Thoracic aorta (tissue), 2 donors: ENCODE data around the gene ATP5MC2. TPM values are rescaled to one million over a fixed set of nuclear protein-coding genes. Genes with fewer than 3 reads are reported as not detected.

ENCODE experiments used
- ATAC-seq: fragments of 150-250 bp; one replicate; pipeline ENCODE4 v1.8.0; 2017; ENCODE audit warnings: low read depth; ENCODE audit not compliant: insufficient number of reproducible peaks, low FRiP score
- DNase-seq: peaks from one replicate; pipeline ENCODE4 v3.0.0-alpha.2; 2020; ENCODE audit warnings: low spot score
- H3K27ac ChIP-seq, 2 donors: fragments of 200-600 bp; sonication (generic); 1 replicate in 1 of 2; 2 replicates in 1 of 2; pipeline ENCODE4 v1.5.1; 2016; ENCODE audit warnings: mild to moderate bottlenecking in 2 of 2, moderate library complexity in 2 of 2
- H3K27me3 ChIP-seq: fragments of 200-600 bp; sonication (generic); replicated peaks from 2 replicates; pipeline ENCODE4 v1.6.0; 2016; ENCODE audit warnings: mild to moderate bottlenecking; ENCODE audit not compliant: insufficient read depth
- H3K36me3 ChIP-seq: fragments of 200-600 bp; sonication (generic); one replicate; pipeline ENCODE4 v1.5.1; 2016
- H3K4me1 ChIP-seq, 2 donors: fragments of 200-600 bp; sonication (generic); 1 replicate in 1 of 2; 2 replicates in 1 of 2; pipeline versions ENCODE4 v1.5.1 to v1.6.0; 2016; ENCODE audit warnings: low read depth in 2 of 2, mild to moderate bottlenecking in 1 of 2; ENCODE audit not compliant: control insufficient read depth in 1 of 2
- H3K4me3 ChIP-seq: fragments of 200-600 bp; sonication (generic); 2 replicates; pipeline ENCODE4 v1.5.1; 2016; ENCODE audit warnings: mild to moderate bottlenecking
- H3K9me3 ChIP-seq: fragments of 200-600 bp; sonication (generic); 2 replicates; pipeline ENCODE4 v1.5.1; 2016
- CTCF ChIP-seq: fragments of 200-600 bp; sonication (generic); IDR thresholded peaks from one replicate; pipeline ENCODE4 v1.5.1; 2019; ENCODE audit warnings: antibody characterized with exemption
- total RNA-seq, 2 donors: library from RNA; depleted of rRNA; stranded (reverse); fragments of >200 nt; gene quantifications; one replicate each; pipeline versions ENCODE4 v1.1.0 to v1.2.3, GENCODE V29; 2016

Gene ATP5MC2
- total RNA-seq, 2 donors from 2014 or later = 168 to 175 TPM

DNA sequence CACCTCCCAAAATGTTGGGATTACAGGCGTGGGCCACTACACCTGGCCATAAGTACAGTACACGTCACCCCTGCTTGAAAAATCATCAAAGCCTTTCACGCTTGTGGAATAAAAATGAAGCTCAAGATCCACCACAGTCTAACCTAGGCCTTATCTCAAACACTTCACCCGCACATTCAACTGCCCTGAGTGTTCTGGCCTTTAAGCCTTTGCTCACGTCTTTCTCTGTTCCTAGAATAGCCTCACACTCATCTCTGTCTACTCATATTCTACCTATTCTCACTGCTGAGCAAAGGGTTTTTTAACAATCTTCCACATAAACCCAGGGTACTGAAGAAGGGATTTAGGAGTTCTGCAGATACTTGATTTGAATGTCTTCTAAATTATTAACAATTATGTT lies 41.4 kb upstream of the ATP5MC2 start:
- DNase-seq (no peak), ATAC-seq (no peak)
- H3K4me1 ChIP-seq = no peaks in the 10 kb centered on the region
- no peak overlapping the region for H3K27ac ChIP-seq
- no peaks in the 10 kb centered on the region for H3K9me3 ChIP-seq
- H3K27me3 ChIP-seq = no peaks in the 10 kb centered on the region
- no peak for TF ChIP-seq CTCF
- H3K36me3 ChIP-seq = peaks cover 60% of the 10 kb centered on the region
- H3K4me3 ChIP-seq = no peak overlapping the region

- peaks cover 39% of the 10 kb centered on the region for H3K36me3 ChIP-seq
- H3K4me3 ChIP-seq = no peak overlapping the region
- DNase-seq (no peak), ATAC-seq (no peak)
- no peak for TF ChIP-seq CTCF
- H3K4me1 ChIP-seq = no peaks in the 10 kb centered on the region
- H3K9me3 ChIP-seq = no peaks in the 10 kb centered on the region
- H3K27me3 ChIP-seq = no peaks in the 10 kb centered on the region
- H3K27ac ChIP-seq = no peak overlapping the region
Observed at GRCh38 chr12:53714004-53714403, 38.1 kb upstream of the ATP5MC2 start.

- no peak for ATAC-seq
- Histone ChIP-seq H3K27ac (no peak overlapping the region), H3K4me3 (no peak overlapping the region), H3K27me3 (no peaks in the 10 kb centered on the region), H3K9me3 (no peaks in the 10 kb centered on the region), H3K36me3 (peaks cover 39% of the 10 kb centered on the region), H3K4me1 (no peaks in the 10 kb centered on the region)
- no peak for DNase-seq
- TF ChIP-seq CTCF = no peak
Observed at GRCh38 chr12:53713516-53713915, 37.6 kb upstream of the ATP5MC2 start.

- H3K9me3 ChIP-seq = no peaks in the 10 kb centered on the region
- DNase-seq (no peak), ATAC-seq (no peak)
- H3K27ac ChIP-seq = no peak overlapping the region
- H3K27me3 ChIP-seq = no peaks in the 10 kb centered on the region
- no peak for TF ChIP-seq CTCF
- no peak overlapping the region for H3K4me3 ChIP-seq
- peaks cover 39% of the 10 kb centered on the region for H3K36me3 ChIP-seq
- H3K4me1 ChIP-seq = no peaks in the 10 kb centered on the region
Observed at GRCh38 chr12:53712059-53712643, 36.3 kb upstream of the ATP5MC2 start.

- peaks cover 26% of the 10 kb centered on the region for H3K36me3 ChIP-seq
- H3K27ac ChIP-seq = no peak overlapping the region
- no peak overlapping the region for H3K4me3 ChIP-seq
- H3K9me3 ChIP-seq = no peaks in the 10 kb centered on the region
- DNase-seq (no peak), ATAC-seq (no peak)
- no peaks in the 10 kb centered on the region for H3K4me1 ChIP-seq
- H3K27me3 ChIP-seq = no peaks in the 10 kb centered on the region
- TF ChIP-seq CTCF = no peak
Observed at GRCh38 chr12:53710091-53710490, 34.2 kb upstream of the ATP5MC2 start.
